SK-N-SH (cell line): ENCODE measurements around the gene HDAC4. TPM values are rescaled to one million over a fixed set of nuclear protein-coding genes. Genes with fewer than 3 reads are reported as not detected.

Experiments used
- CTCF ChIA-PET: fragments of 300-600, 350-600 bp; formaldehyde crosslinking; extraction: SDS; loops from one replicate; lab custom pipeline; 2021; lab: Yijun Ruan, JAX
- POLR2A ChIA-PET: fragments of 350-600 bp; sonication (Branson Sonifier 250); formaldehyde crosslinking; extraction: SDS; loops from one replicate; lab custom pipeline; 2020; ENCODE audit warnings: antibody characterized with exemption, inconsistent platforms; lab: Yijun Ruan, JAX
- DNase-seq: peaks from one replicate; pipeline ENCODE4 v3.0.0; 2012
- H2AFZ ChIP-seq: fragments of 200-600 bp; sonication (generic); 2 replicates; pipeline ENCODE4 v1.8.1; 2016; ENCODE audit warnings: antibody characterized with exemption, mild to moderate bottlenecking, low read depth
- H3F3A ChIP-seq: fragments of 200-600 bp; sonication (generic); replicated peaks from 2 replicates; pipeline ENCODE3; 2016; ENCODE audit warnings: antibody characterized with exemption, mild to moderate bottlenecking; ENCODE audit not compliant: insufficient read depth
- H3K27ac ChIP-seq, 2 experiments: fragments of 200-500 bp in 1 of 2; fragments of 200-600 bp in 1 of 2; sonication (Bioruptor generic) in 1 of 2; sonication (generic), shearing (Covaris generic) in 1 of 2; 2 replicates each; pipeline versions ENCODE4 v1.5.1 to v1.6.1; 2014 to 2016; ENCODE audit warnings: low read depth in 2 of 2, inconsistent platforms in 1 of 2, low read length in 1 of 2, mild to moderate bottlenecking in 1 of 2, mixed read lengths in 1 of 2
- H3K27me3 ChIP-seq: fragments of 200-600 bp; sonication (generic), shearing (Covaris generic); 2 replicates; pipeline ENCODE4 v1.6.1; 2016; ENCODE audit warnings: mixed run types; ENCODE audit not compliant: insufficient read depth
- H3K36me3 ChIP-seq, 2 experiments: fragments of 200-500 bp in 1 of 2; fragments of 200-600 bp in 1 of 2; sonication (Bioruptor generic) in 1 of 2; sonication (generic) in 1 of 2; replicated peaks in 1 of 2; 2 replicates each; pipeline versions ENCODE3 to v1.5.1; 2014 to 2016; ENCODE audit warnings: low read length in 1 of 2, mild to moderate bottlenecking in 1 of 2; ENCODE audit not compliant: insufficient read depth in 2 of 2, control insufficient read depth in 1 of 2
- H3K4me1 ChIP-seq, 2 experiments: fragments of 200-500 bp in 1 of 2; fragments of 200-600 bp in 1 of 2; sonication (Bioruptor generic) in 1 of 2; sonication (generic), shearing (Covaris generic) in 1 of 2; 2 replicates each; pipeline versions ENCODE4 v1.5.1 to v1.6.1; 2014 to 2016; ENCODE audit warnings: low read depth in 1 of 2, low read length in 1 of 2, mixed run types in 1 of 2; ENCODE audit not compliant: insufficient read depth in 2 of 2, control insufficient read depth in 1 of 2
- H3K4me2 ChIP-seq: fragments of 200-600 bp; sonication (generic), shearing (Covaris generic); 2 replicates; pipeline ENCODE4 v1.6.1; 2017; ENCODE audit warnings: mixed run types
- H3K4me3 ChIP-seq, 2 experiments: fragments of 200-500 bp in 1 of 2; fragments of 200-600 bp in 1 of 2; sonication (Bioruptor generic) in 1 of 2; sonication (generic), shearing (Covaris generic) in 1 of 2; 2 replicates each; pipeline versions ENCODE4 v1.5.1 to v1.8.1; 2014 to 2016; ENCODE audit warnings: low read depth in 2 of 2, inconsistent platforms in 1 of 2, low read length in 1 of 2, mild to moderate bottlenecking in 1 of 2, mixed read lengths in 1 of 2, moderate library complexity in 1 of 2
- H3K79me2 ChIP-seq: fragments of 200-600 bp; sonication (generic); 2 replicates; pipeline ENCODE4 v1.8.1; 2017; ENCODE audit warnings: mild to moderate bottlenecking; ENCODE audit not compliant: insufficient read depth
- H3K9ac ChIP-seq: fragments of 200-600 bp; sonication (generic); 2 replicates; pipeline ENCODE4 v1.6.1; 2017; ENCODE audit warnings: mixed run types
- H3K9me2 ChIP-seq: fragments of 200-600 bp; sonication (generic); 2 replicates; pipeline ENCODE4 v1.6.1; 2017; ENCODE audit warnings: mixed run types
- H3K9me3 ChIP-seq: fragments of 200-600 bp; sonication (generic); 2 replicates; pipeline ENCODE4 v1.6.1; 2017; ENCODE audit warnings: mixed run types, mild to moderate bottlenecking, moderate library complexity
- H4K20me1 ChIP-seq: fragments of 200-600 bp; sonication (generic); 2 replicates; pipeline ENCODE4 v1.6.1; 2017; ENCODE audit warnings: mild to moderate bottlenecking, mixed run types; ENCODE audit not compliant: insufficient read depth
- ELF1 ChIP-seq: IDR thresholded peaks from 2 replicates; pipeline ENCODE4 v1.4.0; 2012
- FOSL2 ChIP-seq: IDR thresholded peaks from 2 replicates; pipeline ENCODE4 v1.4.0; 2012; ENCODE audit warnings: low read depth, mild to moderate bottlenecking, moderate library complexity, borderline replicate concordance
- GABPA ChIP-seq: IDR thresholded peaks from 2 replicates; pipeline ENCODE4 v1.4.0; 2012; ENCODE audit warnings: low read depth, mild to moderate bottlenecking
- GATA2 ChIP-seq: sonication (generic); formaldehyde crosslinking; IDR thresholded peaks from 2 replicates; pipeline ENCODE4 v1.5.0; 2020; ENCODE audit warnings: mild to moderate bottlenecking, missing genetic modification reagents
- IRF3 ChIP-seq: fragments of 150-350 bp; IDR thresholded peaks from 2 replicates; pipeline ENCODE4 v1.6.1; 2016; ENCODE audit warnings: mild to moderate bottlenecking, low read depth, low read length
- JUND ChIP-seq: IDR thresholded peaks from 2 replicates; pipeline ENCODE4 v1.4.0; 2012
- MAX ChIP-seq: IDR thresholded peaks from 2 replicates; pipeline ENCODE4 v1.4.0; 2012; ENCODE audit warnings: low read depth
- MEF2A ChIP-seq: IDR thresholded peaks from 2 replicates; pipeline ENCODE4 v1.4.0; 2012; ENCODE audit warnings: low read depth, borderline replicate concordance
- MXI1 ChIP-seq: IDR thresholded peaks from 2 replicates; pipeline ENCODE4 v1.6.1; 2012; ENCODE audit warnings: mild to moderate bottlenecking, low read depth, low read length, improper control_type of control experiment
- NFIC ChIP-seq: IDR thresholded peaks from 2 replicates; pipeline ENCODE4 v1.4.0; 2012; ENCODE audit warnings: borderline replicate concordance
- PBX3 ChIP-seq: IDR thresholded peaks from 2 replicates; pipeline ENCODE4; 2012
- RCOR1 ChIP-seq: fragments of 150-350 bp; IDR thresholded peaks from 2 replicates; pipeline ENCODE4 v1.6.1; 2017; ENCODE audit warnings: antibody characterized with exemption, low read length
- RXRA ChIP-seq: IDR thresholded peaks from 2 replicates; pipeline ENCODE4 v1.4.0; 2012; ENCODE audit warnings: low read depth, mild to moderate bottlenecking, borderline replicate concordance
- SIN3A ChIP-seq: IDR thresholded peaks from 2 replicates; pipeline ENCODE4 v1.6.1; 2012; ENCODE audit warnings: low read depth, mild to moderate bottlenecking, low read length, moderate library complexity, borderline replicate concordance
- SMC3 ChIP-seq: IDR thresholded peaks from 2 replicates; pipeline ENCODE4 v1.6.1; 2012; ENCODE audit warnings: low read depth, low read length, improper control_type of control experiment
- TAF1 ChIP-seq: IDR thresholded peaks from 2 replicates; pipeline ENCODE4 v1.6.1; 2012; ENCODE audit warnings: low read depth, mild to moderate bottlenecking, low read length, moderate library complexity, borderline replicate concordance
- TEAD4 ChIP-seq: IDR thresholded peaks from 2 replicates; pipeline ENCODE4 v1.4.0; 2012; ENCODE audit warnings: mild to moderate bottlenecking, borderline replicate concordance; ENCODE audit not compliant: insufficient read depth
- USF2 ChIP-seq: fragments of 150-350 bp; IDR thresholded peaks from 2 replicates; pipeline ENCODE4 v1.6.1; 2017; ENCODE audit warnings: antibody characterized with exemption, low read length, low read depth, borderline replicate concordance
- ZBTB33 ChIP-seq: IDR thresholded peaks from 2 replicates; pipeline ENCODE4 v1.4.0; 2012; ENCODE audit warnings: low read depth, borderline replicate concordance
- WGBS: methylation state at CpG from one replicate; pipeline ENCODE4 v1.1.6; 2017; ENCODE audit warnings: low lambda C conversion rate; 5-methylcytosine and 5-hydroxymethylcytosine counted together
- polyA plus RNA-seq, 3 experiments: library from polyadenylated mRNA; depleted of rRNA; stranded (reverse); fragments of >200 nt; gene quantifications; 2 replicates each; pipeline ENCODE4 v1.2.3, GENCODE V29; 2012

Gene HDAC4
- polyA plus RNA-seq, 1 of the 3 experiments (the other 2 are of a cell fraction): 5.5 TPM

- POLR2A ChIA-PET: no interaction called here
- WGBS: 92% methylated on average over 7 of the region's 12 CpGs
- DNase-seq: no peak
Measured at GRCh38 chr2:239155806-239156480, 244.9 kb downstream of the HDAC4 start.

GRCh38 chr2:239154971-239155805 lies 245.6 kb downstream of the HDAC4 start:
- POLR2A ChIA-PET: no interaction called here

More at GRCh38 chr2:239155806-239156480, 244.9 kb downstream of the HDAC4 start:
- Histone ChIP-seq H3K4me2 (no peak overlapping the region), H3K36me3 (peaks cover 0 to 3% of the 10 kb centered on the region in 2 experiments), H3K4me1 (peaks cover 0 to 13% of the 10 kb centered on the region in 2 experiments; a peak in 1 of 4 replicates)
- TF ChIP-seq RCOR1: no peak
- TF ChIP-seq MEF2A: no peak
- TF ChIP-seq SIN3A: no peak
- no peak for TF ChIP-seq IRF3
- no peak for TF ChIP-seq PBX3
- TF ChIP-seq GATA2 (CRISPR knock-in tag): no peak
- no peak for TF ChIP-seq TAF1
- no peak for TF ChIP-seq FOSL2
- TF ChIP-seq GABPA: no peak
- no peak for TF ChIP-seq MAX
- TF ChIP-seq MXI1: no peak
- TF ChIP-seq TEAD4: no peak
- TF ChIP-seq NFIC: no peak
- TF ChIP-seq, all 33 proteins: peak for 0
- Histone ChIP-seq H3K4me3 (no peak overlapping the region), H3K27me3 (no peaks in the 10 kb centered on the region), H3K79me2 (no peaks in the 10 kb centered on the region), H3K9me3 (no peaks in the 10 kb centered on the region), H2AFZ (no peak overlapping the region), H3K9me2 (no peaks in the 10 kb centered on the region), H4K20me1 (no peaks in the 10 kb centered on the region), H3K9ac (no peak overlapping the region), H3K27ac (no peak overlapping the region), H3F3A (no peaks in the 10 kb centered on the region)
- CTCF ChIA-PET: no interaction called here

More at GRCh38 chr2:239154971-239155805, 245.6 kb downstream of the HDAC4 start:
- H3K36me3 ChIP-seq: peaks cover 0 to 3% of the 10 kb centered on the region in 2 experiments
- no peaks in the 10 kb centered on the region for H3K9me2 ChIP-seq
- H3K79me2 ChIP-seq: no peaks in the 10 kb centered on the region
- H4K20me1 ChIP-seq: no peaks in the 10 kb centered on the region
- no peak for DNase-seq
- peaks cover 0 to 13% of the 10 kb centered on the region in 2 experiments; a peak in 1 of 4 replicates for H3K4me1 ChIP-seq
- H2AFZ ChIP-seq: no peak overlapping the region
- CTCF ChIA-PET: interaction anchor here (1.3 kb wide), 1 partner anchor 12 kb away, joined by 3 read pairs; no protein-coding TSS in a partner anchor
- H3K27me3 ChIP-seq: no peaks in the 10 kb centered on the region
- no peak overlapping the region for H3K9ac ChIP-seq
- no peak overlapping the region for H3K4me2 ChIP-seq
- no peaks in the 10 kb centered on the region for H3F3A ChIP-seq
- no peaks in the 10 kb centered on the region for H3K9me3 ChIP-seq
- H3K27ac ChIP-seq: no peak overlapping the region
- TF ChIP-seq SMC3 (no peak), SIN3A (no peak), ZBTB33 (no peak), USF2 (no peak), RXRA (no peak), TAF1 (no peak), ELF1 (no peak), MEF2A (no peak), JUND (no peak)
- WGBS: 92% methylated on average over 13 of the region's 19 CpGs
- no peak overlapping the region for H3K4me3 ChIP-seq
